Left lung (tissue), 10 donors: ENCODE results near the gene TNFAIP1. TPM values are rescaled to one million over a fixed set of nuclear protein-coding genes. Genes with fewer than 3 reads are reported as not detected.

Experiments used
- ATAC-seq: fragments of 200-7000 bp; cut with Tn5 transposase; one replicate; pipeline ENCODE4 v1.9.1; 2020; ENCODE audit warnings: moderate library complexity
- DNase-seq, 4 donors: peaks; one replicate each; pipeline ENCODE4 v3.0.0-alpha.2; 2013 to 2020
- H3K27ac ChIP-seq, 2 donors: fragments of 200-600 bp; sonication (generic) in 1 of 2; one replicate each; pipeline versions ENCODE4 v1.5.0 to v1.8.0; 2020 to 2021
- H3K27me3 ChIP-seq, 2 donors: fragments of 200-600 bp; sonication (generic) in 1 of 2; one replicate each; pipeline versions ENCODE4 v1.5.0 to v1.8.0; 2020 to 2021
- H3K36me3 ChIP-seq, 2 donors: fragments of 200-600 bp; sonication (generic) in 1 of 2; one replicate each; pipeline versions ENCODE4 v1.5.0 to v1.8.0; 2020 to 2021
- H3K4me1 ChIP-seq, 2 donors: fragments of 200-600 bp; one replicate each; pipeline ENCODE4 v1.8.0; 2021
- H3K4me3 ChIP-seq, 2 donors: fragments of 200-600 bp; sonication (generic) in 1 of 2; one replicate each; pipeline versions ENCODE4 v1.5.0 to v1.8.0; 2020 to 2021; ENCODE audit warnings: mild to moderate bottlenecking in 1 of 2
- H3K9me3 ChIP-seq, 2 donors: fragments of 200-600 bp; sonication (generic) in 1 of 2; one replicate each; pipeline versions ENCODE4 v1.5.0 to v1.8.0; 2020 to 2021
- CTCF ChIP-seq, 2 donors: fragments of 200-600 bp; sonication (generic) in 1 of 2; IDR thresholded peaks; one replicate each; pipeline versions ENCODE4 v1.5.0 to v1.8.0; 2021; ENCODE audit warnings: antibody characterized with exemption in 2 of 2
- intact Hi-C, 2 donors: fragments of 100-400 bp; cut with DNase I; formaldehyde crosslinking; loops; one replicate each; pipeline versions ENCODE4 v1.11.2 to v1.14.2; 2022
- polyA plus RNA-seq, 6 donors: library from polyadenylated mRNA; unstranded; fragments of 120-200 nt; gene quantifications; one replicate each; pipeline ENCODE4 v1.2.1, GENCODE V29; 2013; ENCODE audit not compliant: insufficient read length in 6 of 6
- total RNA-seq, 2 donors: library from RNA; stranded (reverse); fragmentation: NEBNext Ultra II Directional; extraction: Animal tissue kit (Norgen Biotek cat#: 25700); gene quantifications; one replicate each; pipeline ENCODE4 v1.2.1, GENCODE V29; 2021
- donor health status: DM: no; HTN: yes; CAD: no.
- donor health status: DM: no; HTN: no; CAD: no.

TNFAIP1 gene
- total and polyA plus RNA-seq, 8 donors = 34.2 to 80.7 (median 40.9) TPM

GRCh38 chr17:28341516-28341915 is 6.0 kb downstream of the TNFAIP1 start:
- ATAC-seq (no peak), DNase-seq (no peak)
- no peaks in the 10 kb centered on the region for H3K27me3 ChIP-seq
- TF ChIP-seq CTCF (IDR thresholded peaks at IDR 0.05) = no peak
- intact Hi-C loops = no loop called here
- no peak overlapping the region for H3K27ac ChIP-seq
- H3K9me3 ChIP-seq = no peaks in the 10 kb centered on the region
- H3K4me1 ChIP-seq = peaks cover 10 to 52% of the 10 kb centered on the region in 2 donors
- H3K4me3 ChIP-seq = no peak overlapping the region
- peaks cover 0 to 73% of the 10 kb centered on the region in 2 donors for H3K36me3 ChIP-seq

- peaks cover 0 to 81% of the 10 kb centered on the region in 2 donors for H3K36me3 ChIP-seq
- no peaks in the 10 kb centered on the region for H3K27me3 ChIP-seq
- no peaks in the 10 kb centered on the region for H3K9me3 ChIP-seq
- TF ChIP-seq CTCF (IDR thresholded peaks at IDR 0.05) = no peak
- H3K27ac ChIP-seq = no peak overlapping the region
- ATAC-seq (no peak), DNase-seq (no peak)
- intact Hi-C loops = no loop called here
- no peak overlapping the region for H3K4me3 ChIP-seq
- H3K4me1 ChIP-seq = peaks cover 2 to 45% of the 10 kb centered on the region in 2 donors
Measured at GRCh38 chr17:28342313-28342712, 6.8 kb downstream of the TNFAIP1 start.

- Histone ChIP-seq H3K27ac (no peak overlapping the region), H3K4me1 (peaks cover 0 to 35% of the 10 kb centered on the region in 2 donors), H3K4me3 (no peak overlapping the region), H3K9me3 (no peaks in the 10 kb centered on the region), H3K27me3 (no peaks in the 10 kb centered on the region), H3K36me3 (peaks cover 0 to 93% of the 10 kb centered on the region in 2 donors)
- no peak for ATAC-seq
- no peak for TF ChIP-seq CTCF (IDR thresholded peaks at IDR 0.05)
- intact Hi-C loops = no loop called here
- no peak for DNase-seq
Measured at GRCh38 chr17:28343491-28343932, 8.0 kb downstream of the TNFAIP1 start.

GRCh38 chr17:28344011-28344410 is 8.4 kb downstream of the TNFAIP1 start:
- Histone ChIP-seq H3K4me1 (peaks cover 0 to 30% of the 10 kb centered on the region in 2 donors), H3K36me3 (peaks cover 0 to 98% of the 10 kb centered on the region in 2 donors), H3K4me3 (no peak overlapping the region), H3K27me3 (no peaks in the 10 kb centered on the region), H3K27ac (no peak overlapping the region), H3K9me3 (no peaks in the 10 kb centered on the region)
- ATAC-seq (no peak), DNase-seq (no peak)
- intact Hi-C loops = no loop called here
- TF ChIP-seq CTCF (IDR thresholded peaks at IDR 0.05) = no peak

- peaks cover 0 to 100% of the 10 kb centered on the region in 2 donors for H3K36me3 ChIP-seq
- TF ChIP-seq CTCF (IDR thresholded peaks at IDR 0.05) = no peak
- H3K27me3 ChIP-seq = no peaks in the 10 kb centered on the region
- H3K4me1 ChIP-seq = peaks cover 0 to 27% of the 10 kb centered on the region in 2 donors
- intact Hi-C loops = no loop called here
- no peak for DNase-seq
- no peak overlapping the region for H3K27ac ChIP-seq
- H3K9me3 ChIP-seq = no peaks in the 10 kb centered on the region
- no peak for ATAC-seq
- H3K4me3 ChIP-seq = no peak overlapping the region
Measured at GRCh38 chr17:28344435-28344901, 8.9 kb downstream of the TNFAIP1 start.
